Neural progenitor cell (in vitro differentiated cells): ENCODE data around the gene PDC.

ENCODE experiments used
- CTCF ChIP-seq: fragments of 200-600 bp; sonication (generic); IDR thresholded peaks from 2 replicates; pipeline ENCODE4 v1.5.1; 2017; ENCODE audit warnings: antibody characterized with exemption, mild to moderate bottlenecking
- EZH2 ChIP-seq: fragments of 200-600 bp; sonication (generic); IDR thresholded peaks from 2 replicates; pipeline ENCODE4 v1.6.1; 2017; ENCODE audit warnings: antibody characterized with exemption, mild to moderate bottlenecking, moderate library complexity

GRCh38 chr1:186497651-186498050, 36.7 kb upstream of the PDC start:
- no peak for TF ChIP-seq CTCF
- TF ChIP-seq EZH2 = no peak
